CD4-positive, CD25-positive, alpha-beta regulatory T cell (primary cell): ENCODE results near the gene SRGAP2C. TPM values are rescaled to one million over a fixed set of nuclear protein-coding genes. Genes with fewer than 3 reads are reported as not detected.
"Not testable (repeated sequence)": the region's sequence is repeated elsewhere in the genome, so short reads cannot be mapped to it uniquely, and the experiment has no call there.

ENCODE experiments used
- ATAC-seq, 2 donors: fragments of 150-1000 bp; cut with Tn5 transposase; one replicate each; pipeline ENCODE4 v1.10.0; 2021; ENCODE audit warnings: low read depth in 2 of 2, moderate number of reproducible peaks in 2 of 2, moderate library complexity in 1 of 2
- DNase-seq, 3 donors: peaks; one replicate each; pipeline versions ENCODE4 v3.0.0 to v3.0.0-alpha.2; 2012 to 2022; ENCODE audit warnings: mixed read lengths in 1 of 3
- H3K27ac ChIP-seq: one replicate; pipeline ENCODE4 v1.7.0; 2013; ENCODE audit warnings: mild to moderate bottlenecking, low read length; ENCODE audit not compliant: insufficient read depth, poor library complexity, severe bottlenecking
- H3K27me3 ChIP-seq: one replicate; pipeline ENCODE4 v1.7.0; 2013; ENCODE audit warnings: low read length; ENCODE audit not compliant: control insufficient read depth, insufficient read depth
- H3K36me3 ChIP-seq: one replicate; pipeline ENCODE4 v1.7.0; 2013; ENCODE audit warnings: mild to moderate bottlenecking, low read length, moderate library complexity; ENCODE audit not compliant: control insufficient read depth, insufficient read depth
- H3K4me1 ChIP-seq: 2 replicates; pipeline ENCODE4 v1.7.0; 2013; ENCODE audit warnings: mild to moderate bottlenecking, low read length; ENCODE audit not compliant: insufficient read depth, control insufficient read depth, poor library complexity, severe bottlenecking
- H3K4me3 ChIP-seq: one replicate; pipeline ENCODE4 v1.7.0; 2013; ENCODE audit warnings: low read depth, mild to moderate bottlenecking, low read length, moderate library complexity
- H3K9me3 ChIP-seq, 2 experiments: 1 replicate in 1 of 2; 2 replicates in 1 of 2; pipeline ENCODE4 v1.7.0; 2013; ENCODE audit warnings: low read length in 2 of 2, mild to moderate bottlenecking in 1 of 2, moderate library complexity in 1 of 2; ENCODE audit not compliant: control insufficient read depth in 2 of 2
- H3K27ac Mint-ChIP-seq, 3 donors: one replicate each; pipeline ENCODE4 v1.8.0; 2020 to 2022; ENCODE audit warnings: mild to moderate bottlenecking in 3 of 3, mixed read lengths in 3 of 3, moderate library complexity in 2 of 3
- H3K27me3 Mint-ChIP-seq: one replicate; pipeline ENCODE4 v1.8.0; 2022; ENCODE audit warnings: mild to moderate bottlenecking, mixed read lengths
- H3K36me3 Mint-ChIP-seq: one replicate; pipeline ENCODE4 v1.8.0; 2020; ENCODE audit warnings: mixed read lengths
- H3K4me1 Mint-ChIP-seq, 4 donors: one replicate each; pipeline ENCODE4 v1.8.0; 2020 to 2022; ENCODE audit warnings: mixed read lengths in 4 of 4, mild to moderate bottlenecking in 1 of 4
- H3K4me3 Mint-ChIP-seq, 4 donors: one replicate each; pipeline ENCODE4 v1.8.0; 2020 to 2022; ENCODE audit warnings: mild to moderate bottlenecking in 4 of 4, mixed read lengths in 4 of 4, moderate library complexity in 3 of 4
- H3K9me3 Mint-ChIP-seq, 7 donors: one replicate each; pipeline ENCODE4 v1.8.0; 2020 to 2022; ENCODE audit warnings: mixed read lengths in 7 of 7, mild to moderate bottlenecking in 3 of 7, moderate library complexity in 2 of 7
- polyA plus RNA-seq, 4 donors: library from polyadenylated mRNA; unstranded; fragments of 300-500 nt; fragmentation: Illumina TruSeq; gene quantifications; one replicate each; pipeline ENCODE4 v1.2.3, GENCODE V29; 2021
- total RNA-seq: library from RNA; stranded (reverse); gene quantifications from one replicate; pipeline ENCODE4 v1.2.3, GENCODE V29; 2022

Gene SRGAP2C
- total and polyA plus RNA-seq, 5 donors from 2014 or later, result 2.5 to 31.7 (median 4.2) TPM

- ATAC-seq, H3K4me3 Mint-ChIP-seq, H3K27ac Mint-ChIP-seq, DNase-seq, H3K4me1 ChIP-seq, H3K4me3 ChIP-seq, H3K9me3 ChIP-seq, H3K27me3 Mint-ChIP-seq, H3K27me3 ChIP-seq, H3K27ac ChIP-seq, H3K36me3 Mint-ChIP-seq, H3K4me1 Mint-ChIP-seq, H3K36me3 ChIP-seq, H3K9me3 Mint-ChIP-seq: not testable (repeated sequence)
Measured at GRCh38 chr1:121279548-121279898, 94.7 kb downstream of the SRGAP2C start.

GRCh38 chr1:121280699-121281317 is 96.0 kb downstream of the SRGAP2C start:
- not testable (repeated sequence) for H3K4me1 ChIP-seq, H3K4me1 Mint-ChIP-seq, H3K27ac ChIP-seq, H3K27ac Mint-ChIP-seq, H3K4me3 ChIP-seq, H3K27me3 ChIP-seq, H3K36me3 Mint-ChIP-seq, DNase-seq, H3K9me3 ChIP-seq, H3K4me3 Mint-ChIP-seq, H3K9me3 Mint-ChIP-seq, H3K27me3 Mint-ChIP-seq, H3K36me3 ChIP-seq, ATAC-seq

GRCh38 chr1:121281480-121281879 is 96.7 kb downstream of the SRGAP2C start:
- not testable (repeated sequence) for H3K36me3 Mint-ChIP-seq, H3K4me3 Mint-ChIP-seq, H3K4me1 Mint-ChIP-seq, DNase-seq, ATAC-seq, H3K9me3 ChIP-seq, H3K4me3 ChIP-seq, H3K27me3 Mint-ChIP-seq, H3K27ac ChIP-seq, H3K27ac Mint-ChIP-seq, H3K27me3 ChIP-seq, H3K9me3 Mint-ChIP-seq, H3K4me1 ChIP-seq, H3K36me3 ChIP-seq

- not testable (repeated sequence) for H3K9me3 ChIP-seq, H3K27ac Mint-ChIP-seq, H3K9me3 Mint-ChIP-seq, H3K27me3 ChIP-seq, H3K4me3 ChIP-seq, H3K27me3 Mint-ChIP-seq, H3K36me3 ChIP-seq, H3K4me1 Mint-ChIP-seq, ATAC-seq, DNase-seq, H3K4me3 Mint-ChIP-seq, H3K36me3 Mint-ChIP-seq, H3K4me1 ChIP-seq, H3K27ac ChIP-seq
Measured at GRCh38 chr1:121283587-121284180, 98.9 kb downstream of the SRGAP2C start.

- H3K4me3 Mint-ChIP-seq, ATAC-seq, H3K4me1 Mint-ChIP-seq, H3K9me3 ChIP-seq, H3K4me1 ChIP-seq, H3K4me3 ChIP-seq, H3K27me3 ChIP-seq, H3K27ac ChIP-seq, H3K27me3 Mint-ChIP-seq, H3K36me3 Mint-ChIP-seq, DNase-seq, H3K9me3 Mint-ChIP-seq, H3K27ac Mint-ChIP-seq, H3K36me3 ChIP-seq: not testable (repeated sequence)
Measured at GRCh38 chr1:121292590-121292989, 107.8 kb downstream of the SRGAP2C start.

- not testable (repeated sequence) for H3K9me3 ChIP-seq, ATAC-seq, H3K27ac Mint-ChIP-seq, H3K27me3 ChIP-seq, H3K4me1 ChIP-seq, H3K4me3 ChIP-seq, DNase-seq, H3K4me1 Mint-ChIP-seq, H3K36me3 ChIP-seq, H3K36me3 Mint-ChIP-seq, H3K27me3 Mint-ChIP-seq, H3K27ac ChIP-seq, H3K9me3 Mint-ChIP-seq
- H3K4me3 Mint-ChIP-seq, result peak overlapping the region in 1 of 4 donors; percentile 51
Measured at GRCh38 chr1:121293263-121294204, 108.8 kb downstream of the SRGAP2C start.

GRCh38 chr1:121294205-121294570 is 109.4 kb downstream of the SRGAP2C start:
- H3K4me3 Mint-ChIP-seq, H3K4me1 Mint-ChIP-seq, H3K4me1 ChIP-seq, H3K36me3 Mint-ChIP-seq, H3K27ac Mint-ChIP-seq, H3K27me3 Mint-ChIP-seq, H3K27me3 ChIP-seq, H3K9me3 Mint-ChIP-seq, H3K9me3 ChIP-seq, H3K4me3 ChIP-seq, DNase-seq, H3K36me3 ChIP-seq, H3K27ac ChIP-seq, ATAC-seq: not testable (repeated sequence)

GRCh38 chr1:121296563-121296962 is 111.8 kb downstream of the SRGAP2C start:
- not testable (repeated sequence) for H3K4me3 ChIP-seq, H3K4me1 ChIP-seq, DNase-seq, H3K27ac Mint-ChIP-seq, H3K27me3 Mint-ChIP-seq, H3K9me3 Mint-ChIP-seq, H3K36me3 ChIP-seq, H3K4me3 Mint-ChIP-seq, H3K27me3 ChIP-seq, H3K9me3 ChIP-seq, H3K27ac ChIP-seq, H3K36me3 Mint-ChIP-seq, H3K4me1 Mint-ChIP-seq, ATAC-seq
